Chondrocyte (in vitro differentiated cells): ENCODE measurements around the gene CKAP2. TPM values are rescaled to one million over a fixed set of nuclear protein-coding genes. Genes with fewer than 3 reads are reported as not detected.

Experiments used
- DNase-seq: peaks from one replicate; pipeline ENCODE4 v3.0.0; 2021; ENCODE audit warnings: mixed read lengths, low spot score
- H3K27ac Mint-ChIP-seq: one replicate; pipeline ENCODE4 v1.8.0; 2021; ENCODE audit warnings: mild to moderate bottlenecking, moderate library complexity, mixed read lengths; ENCODE audit not compliant: unreplicated experiment
- H3K27me3 Mint-ChIP-seq: 2 replicates; pipeline ENCODE4 v1.8.0; 2021; ENCODE audit warnings: low read depth, mixed read lengths
- H3K36me3 Mint-ChIP-seq: 2 replicates; pipeline ENCODE4 v1.8.0; 2021; ENCODE audit warnings: low read depth, mixed read lengths
- H3K4me1 Mint-ChIP-seq: 2 replicates; pipeline ENCODE4 v1.8.0; 2021; ENCODE audit warnings: low read depth, mild to moderate bottlenecking, mixed read lengths
- H3K4me3 Mint-ChIP-seq: one replicate; pipeline ENCODE4 v1.8.0; 2021; ENCODE audit warnings: mild to moderate bottlenecking, moderate library complexity, mixed read lengths; ENCODE audit not compliant: unreplicated experiment
- H3K9me3 Mint-ChIP-seq: 2 replicates; pipeline ENCODE4 v1.8.0; 2021; ENCODE audit warnings: low read depth, mixed read lengths
- total RNA-seq: library from RNA; stranded (reverse); gene quantifications from 3 replicates; pipeline ENCODE4 v1.2.1, GENCODE V29; 2021
- TF ChIP-seq, protein P1 (sequence below): fragments of 200-600 bp; sonication (generic); IDR thresholded peaks from 2 replicates; pipeline ENCODE4 v1.5.0; 2021; ENCODE audit warnings: antibody characterized with exemption, mild to moderate bottlenecking, moderate library complexity

The CKAP2 gene
- total RNA-seq, 1 donor from 2014 or later: 27.9 TPM

- Mint-ChIP-seq H3K9me3 (no peaks in the 10 kb centered on the region), H3K27me3 (no peaks in the 10 kb centered on the region), H3K36me3 (peaks cover 4% of the 10 kb centered on the region), H3K27ac (peak overlapping the region; percentile 70), H3K4me3 (no peak overlapping the region), H3K4me1 (peaks cover 39% of the 10 kb centered on the region)
- TF ChIP-seq, protein P1, sequence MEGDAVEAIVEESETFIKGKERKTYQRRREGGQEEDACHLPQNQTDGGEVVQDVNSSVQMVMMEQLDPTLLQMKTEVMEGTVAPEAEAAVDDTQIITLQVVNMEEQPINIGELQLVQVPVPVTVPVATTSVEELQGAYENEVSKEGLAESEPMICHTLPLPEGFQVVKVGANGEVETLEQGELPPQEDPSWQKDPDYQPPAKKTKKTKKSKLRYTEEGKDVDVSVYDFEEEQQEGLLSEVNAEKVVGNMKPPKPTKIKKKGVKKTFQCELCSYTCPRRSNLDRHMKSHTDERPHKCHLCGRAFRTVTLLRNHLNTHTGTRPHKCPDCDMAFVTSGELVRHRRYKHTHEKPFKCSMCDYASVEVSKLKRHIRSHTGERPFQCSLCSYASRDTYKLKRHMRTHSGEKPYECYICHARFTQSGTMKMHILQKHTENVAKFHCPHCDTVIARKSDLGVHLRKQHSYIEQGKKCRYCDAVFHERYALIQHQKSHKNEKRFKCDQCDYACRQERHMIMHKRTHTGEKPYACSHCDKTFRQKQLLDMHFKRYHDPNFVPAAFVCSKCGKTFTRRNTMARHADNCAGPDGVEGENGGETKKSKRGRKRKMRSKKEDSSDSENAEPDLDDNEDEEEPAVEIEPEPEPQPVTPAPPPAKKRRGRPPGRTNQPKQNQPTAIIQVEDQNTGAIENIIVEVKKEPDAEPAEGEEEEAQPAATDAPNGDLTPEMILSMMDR: no peak
- no peak for DNase-seq
Observed at GRCh38 chr13:52411629-52412028, 43.6 kb upstream of the CKAP2 start.

DNA sequence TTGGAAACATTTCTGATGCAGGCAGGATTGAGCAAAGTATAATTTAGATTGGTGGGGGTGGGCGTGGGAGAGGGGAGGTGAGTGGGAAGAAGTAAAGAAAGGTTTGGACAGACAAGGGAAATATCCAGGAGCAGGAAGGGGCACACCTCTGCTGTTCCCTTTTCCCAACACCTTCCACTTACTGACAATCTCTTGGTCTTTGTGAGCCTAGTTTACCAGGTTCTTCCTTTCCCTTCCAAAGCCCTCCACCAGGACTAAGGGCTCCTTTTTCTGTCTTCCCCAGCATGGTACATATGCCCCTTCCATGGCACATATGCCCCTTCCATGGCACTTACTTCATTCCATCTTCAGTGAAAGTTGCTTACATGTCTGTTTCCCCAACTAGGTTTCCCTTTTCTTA is 43.1 kb upstream of the CKAP2 start:
- Mint-ChIP-seq H3K9me3 (no peaks in the 10 kb centered on the region), H3K27me3 (no peaks in the 10 kb centered on the region), H3K27ac (peak overlapping the region; percentile 70), H3K4me3 (no peak overlapping the region), H3K4me1 (peaks cover 36% of the 10 kb centered on the region), H3K36me3 (peaks cover 4% of the 10 kb centered on the region)
- TF ChIP-seq, protein P1: no peak
- no peak for DNase-seq

DNA sequence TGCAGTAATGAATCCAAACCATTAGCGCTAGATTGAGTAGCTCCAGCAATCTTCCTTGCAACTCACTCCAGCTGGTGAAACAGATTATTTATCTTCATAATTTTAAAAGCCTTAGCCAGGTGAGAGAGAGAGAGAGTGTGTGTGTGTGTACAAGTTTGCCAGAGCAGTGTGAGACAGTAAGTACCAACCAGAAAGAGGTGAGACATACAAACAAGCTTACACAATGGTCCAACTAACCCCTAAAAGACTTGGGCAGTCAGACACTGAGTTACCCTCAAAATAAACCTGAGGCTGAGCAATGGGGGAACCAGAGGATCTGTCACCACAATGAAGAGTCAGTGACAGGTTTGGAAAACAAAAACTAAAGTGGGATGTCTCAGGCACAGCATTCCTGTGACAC is 41.2 kb upstream of the CKAP2 start:
- H3K9me3 Mint-ChIP-seq: no peaks in the 10 kb centered on the region
- peaks cover 11% of the 10 kb centered on the region for H3K36me3 Mint-ChIP-seq
- peak overlapping the region; percentile 82 for H3K27ac Mint-ChIP-seq
- DNase-seq: no peak
- TF ChIP-seq, protein P1: no peak
- no peak overlapping the region for H3K4me3 Mint-ChIP-seq
- peaks cover 36% of the 10 kb centered on the region for H3K4me1 Mint-ChIP-seq
- H3K27me3 Mint-ChIP-seq: no peaks in the 10 kb centered on the region

DNA sequence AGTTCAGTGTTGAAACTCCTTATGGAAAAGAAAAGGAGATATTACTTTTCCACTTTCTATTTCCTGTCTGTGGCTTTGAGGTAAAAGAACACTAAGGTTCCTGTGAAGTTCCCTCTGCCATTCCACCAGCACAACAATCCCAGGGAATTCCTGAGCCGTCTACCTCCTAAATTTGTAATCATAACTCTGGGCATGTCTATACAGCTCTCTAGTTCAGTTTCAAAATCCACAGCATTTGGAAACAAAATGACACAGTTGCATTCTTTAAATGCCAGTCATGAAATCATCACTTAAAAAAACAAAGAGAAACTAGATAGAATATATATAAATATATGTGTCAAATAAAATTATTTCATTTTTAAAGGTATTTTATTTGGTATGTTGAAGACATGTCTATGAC is 40.3 kb upstream of the CKAP2 start:
- Mint-ChIP-seq H3K27me3 (no peaks in the 10 kb centered on the region), H3K27ac (peak overlapping the region; percentile 82), H3K9me3 (no peaks in the 10 kb centered on the region), H3K4me1 (peaks cover 36% of the 10 kb centered on the region), H3K36me3 (peaks cover 17% of the 10 kb centered on the region), H3K4me3 (peak overlapping the region; percentile 0)
- no peak for DNase-seq
- TF ChIP-seq, protein P1: no peak

DNA sequence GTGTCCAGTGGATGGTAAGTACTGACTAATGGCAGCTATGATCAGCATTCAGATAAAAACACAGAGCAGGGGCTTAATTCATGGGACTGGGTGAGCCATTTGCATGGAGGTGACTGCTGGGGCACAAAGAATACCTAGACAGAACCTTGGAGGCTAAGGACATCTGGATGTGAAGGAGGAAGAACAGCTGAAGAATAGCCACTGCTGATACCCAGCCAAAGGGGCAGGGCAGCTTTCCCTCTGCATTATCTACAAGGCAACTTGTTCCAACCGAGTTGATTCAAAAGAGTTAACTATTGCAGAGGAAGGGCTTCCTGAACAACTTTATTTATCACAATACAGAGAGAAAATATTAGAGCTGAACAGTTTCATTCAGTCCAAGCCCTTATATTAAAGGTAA is 36.2 kb upstream of the CKAP2 start:
- DNase-seq: no peak
- no peak overlapping the region for H3K4me3 Mint-ChIP-seq
- H3K36me3 Mint-ChIP-seq: peaks cover 27% of the 10 kb centered on the region
- peaks cover 20% of the 10 kb centered on the region for H3K4me1 Mint-ChIP-seq
- peak overlapping the region; percentile 61 for H3K27ac Mint-ChIP-seq
- no peaks in the 10 kb centered on the region for H3K27me3 Mint-ChIP-seq
- H3K9me3 Mint-ChIP-seq: no peaks in the 10 kb centered on the region
- TF ChIP-seq, protein P1: no peak
